Tibial nerve (tissue), 4 donors: Measurements from ENCODE around the gene EEIG2. TPM values are rescaled to one million over a fixed set of nuclear protein-coding genes. Genes with fewer than 3 reads are reported as not detected.

Experiments used
- DNase-seq, 2 donors: peaks; one replicate each; pipeline ENCODE4 v3.0.0-alpha.2; 2019; ENCODE audit warnings: low spot score in 2 of 2
- H3K27ac ChIP-seq, 4 donors: fragments of 200-600 bp; sonication (generic) in 3 of 4; one replicate each; pipeline ENCODE4 v1.5.1; 2017 to 2019; ENCODE audit warnings: mild to moderate bottlenecking in 1 of 4
- H3K27me3 ChIP-seq, 2 donors: fragments of 200-600 bp; sonication (generic) in 1 of 2; one replicate each; pipeline versions ENCODE4 v1.5.1 to v1.6.0; 2017 to 2019
- H3K36me3 ChIP-seq, 3 donors: fragments of 200-600 bp; sonication (generic); one replicate each; pipeline ENCODE4 v1.5.1; 2018 to 2019
- H3K4me1 ChIP-seq, 4 donors: fragments of 200-600 bp; sonication (generic) in 3 of 4; one replicate each; pipeline ENCODE4 v1.5.1; 2017 to 2019
- H3K4me3 ChIP-seq, 4 donors: fragments of 200-600 bp; sonication (generic) in 3 of 4; one replicate each; pipeline ENCODE4 v1.5.1; 2017 to 2019; ENCODE audit warnings: mild to moderate bottlenecking in 1 of 4, moderate library complexity in 1 of 4
- H3K9me3 ChIP-seq, 4 donors: fragments of 200-600 bp; sonication (generic) in 3 of 4; one replicate each; pipeline ENCODE4 v1.5.1; 2017 to 2019
- EP300 ChIP-seq, 2 donors: sonication (generic); formaldehyde crosslinking; IDR thresholded peaks; one replicate each; pipeline ENCODE4 v1.6.1; 2017; ENCODE audit warnings: antibody characterized with exemption in 2 of 2, mild to moderate bottlenecking in 1 of 2
- POLR2A ChIP-seq, 2 donors: fragments of 450-650 bp; IDR thresholded peaks; one replicate each; pipeline ENCODE4 v1.6.1; 2017; ENCODE audit warnings: antibody characterized with exemption in 2 of 2, mild to moderate bottlenecking in 2 of 2, moderate library complexity in 2 of 2
- WGBS, 2 donors: methylation state at CpG; one replicate each; pipeline ENCODE4 v1.1.5; 2018; 5-methylcytosine and 5-hydroxymethylcytosine counted together
- total RNA-seq, 4 donors: library from RNA; depleted of rRNA; stranded (reverse); fragments of >200 nt; gene quantifications; one replicate each; pipeline ENCODE4 v1.1.0, GENCODE V29; 2016
- TF ChIP-seq, protein P1 (sequence below), 5 experiments: fragments of 200-600 bp in 3 of 5; fragments of 450-650 bp in 2 of 5; sonication (generic) in 3 of 5; IDR thresholded peaks; one replicate each; pipeline ENCODE4 v1.5.1; 2016 to 2019; ENCODE audit warnings: antibody characterized with exemption in 5 of 5, mild to moderate bottlenecking in 3 of 5, moderate library complexity in 2 of 5

The EEIG2 gene
- total RNA-seq, 4 donors from 2014 or later = 14.1 to 20.5 (median 18.1) TPM

DNA sequence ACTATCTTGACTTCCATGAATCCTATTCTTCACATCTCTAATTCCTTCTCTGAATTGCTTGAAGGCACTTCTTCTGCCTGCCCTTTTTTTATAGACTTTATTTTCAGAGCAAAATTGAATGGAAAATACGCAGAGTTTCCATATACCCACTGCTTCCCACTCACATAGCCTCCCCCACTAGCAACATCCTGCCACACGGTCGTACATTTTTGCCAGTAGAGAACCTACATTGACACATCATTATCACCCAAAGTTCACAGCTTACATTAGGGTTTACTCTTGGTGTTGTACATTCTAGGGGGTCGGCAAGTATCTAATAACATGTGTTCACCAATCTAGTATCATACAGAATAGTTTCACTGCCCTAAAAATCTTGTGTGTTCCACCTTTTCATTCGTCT is 12.3 kb downstream of the EEIG2 start:
- no peaks in the 10 kb centered on the region for H3K36me3 ChIP-seq
- TF ChIP-seq, protein P1, sequence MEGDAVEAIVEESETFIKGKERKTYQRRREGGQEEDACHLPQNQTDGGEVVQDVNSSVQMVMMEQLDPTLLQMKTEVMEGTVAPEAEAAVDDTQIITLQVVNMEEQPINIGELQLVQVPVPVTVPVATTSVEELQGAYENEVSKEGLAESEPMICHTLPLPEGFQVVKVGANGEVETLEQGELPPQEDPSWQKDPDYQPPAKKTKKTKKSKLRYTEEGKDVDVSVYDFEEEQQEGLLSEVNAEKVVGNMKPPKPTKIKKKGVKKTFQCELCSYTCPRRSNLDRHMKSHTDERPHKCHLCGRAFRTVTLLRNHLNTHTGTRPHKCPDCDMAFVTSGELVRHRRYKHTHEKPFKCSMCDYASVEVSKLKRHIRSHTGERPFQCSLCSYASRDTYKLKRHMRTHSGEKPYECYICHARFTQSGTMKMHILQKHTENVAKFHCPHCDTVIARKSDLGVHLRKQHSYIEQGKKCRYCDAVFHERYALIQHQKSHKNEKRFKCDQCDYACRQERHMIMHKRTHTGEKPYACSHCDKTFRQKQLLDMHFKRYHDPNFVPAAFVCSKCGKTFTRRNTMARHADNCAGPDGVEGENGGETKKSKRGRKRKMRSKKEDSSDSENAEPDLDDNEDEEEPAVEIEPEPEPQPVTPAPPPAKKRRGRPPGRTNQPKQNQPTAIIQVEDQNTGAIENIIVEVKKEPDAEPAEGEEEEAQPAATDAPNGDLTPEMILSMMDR (IDR thresholded peaks at IDR 0.05) = no peak
- no peak for TF ChIP-seq EP300 (IDR thresholded peaks at IDR 0.05)
- no peak for TF ChIP-seq POLR2A (IDR thresholded peaks at IDR 0.05)
- H3K27ac ChIP-seq = no peak overlapping the region
- no peaks in the 10 kb centered on the region for H3K9me3 ChIP-seq
- H3K4me3 ChIP-seq = no peak overlapping the region
- H3K27me3 ChIP-seq = no peaks in the 10 kb centered on the region
- WGBS, 2 donors = 88 to 90% methylated on average over 5 of the region's 5 CpGs
- no peak for DNase-seq
- H3K4me1 ChIP-seq = no peaks in the 10 kb centered on the region

DNA sequence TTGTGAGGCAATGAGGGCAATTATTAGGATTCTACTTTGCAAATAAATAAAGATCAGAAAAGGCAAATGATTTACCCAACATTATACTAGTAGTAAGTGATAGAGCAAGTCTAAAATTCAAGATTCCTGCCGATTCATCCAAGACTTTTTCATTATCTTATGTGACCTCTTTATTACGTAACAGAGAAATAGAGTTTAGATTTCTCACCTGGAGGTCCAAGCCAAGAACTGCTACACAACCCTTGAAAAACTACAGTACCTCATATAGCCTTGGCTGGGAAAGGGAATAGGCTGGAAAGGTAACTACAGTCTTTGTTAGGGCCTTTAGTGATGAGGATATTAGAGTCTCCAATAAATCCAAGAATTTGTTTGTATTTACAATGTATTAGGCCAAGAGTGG is 13.3 kb downstream of the EEIG2 start:
- H3K4me3 ChIP-seq = no peak overlapping the region
- no peak overlapping the region for H3K27ac ChIP-seq
- no peaks in the 10 kb centered on the region for H3K27me3 ChIP-seq
- no peak for DNase-seq
- H3K4me1 ChIP-seq = no peaks in the 10 kb centered on the region
- no peaks in the 10 kb centered on the region for H3K9me3 ChIP-seq
- 98 to 99% methylated on average over 2 of the region's 2 CpGs for WGBS, 2 donors
- TF ChIP-seq, protein P1 (IDR thresholded peaks at IDR 0.05) = no peak
- TF ChIP-seq EP300 (IDR thresholded peaks at IDR 0.05) = no peak
- no peak for TF ChIP-seq POLR2A (IDR thresholded peaks at IDR 0.05)
- no peaks in the 10 kb centered on the region for H3K36me3 ChIP-seq

DNA sequence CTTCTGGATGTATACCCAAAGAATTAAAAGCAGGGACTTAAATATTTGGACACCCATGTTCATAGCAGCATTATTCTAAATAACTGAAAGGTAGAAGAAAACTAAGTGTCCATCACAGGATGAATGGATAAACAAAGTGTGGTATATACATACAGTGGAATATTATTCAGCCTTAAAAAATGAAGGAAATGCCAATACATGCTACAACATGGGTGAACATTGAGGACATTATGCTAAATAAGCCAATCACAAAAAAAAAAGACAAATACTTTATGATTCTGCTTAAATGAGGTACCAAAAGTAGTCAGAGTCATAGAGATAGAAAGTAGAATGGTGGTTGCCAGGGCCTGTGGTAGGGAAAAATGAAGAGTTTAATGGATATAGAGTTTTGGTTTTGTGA is 14.1 kb downstream of the EEIG2 start:
- Histone ChIP-seq H3K9me3 (no peaks in the 10 kb centered on the region), H3K4me1 (no peaks in the 10 kb centered on the region), H3K27ac (no peak overlapping the region), H3K4me3 (no peak overlapping the region), H3K36me3 (no peaks in the 10 kb centered on the region), H3K27me3 (no peaks in the 10 kb centered on the region)
- DNase-seq = no peak
- TF ChIP-seq POLR2A (IDR thresholded peaks at IDR 0.05) (no peak), EP300 (IDR thresholded peaks at IDR 0.05) (no peak)
- TF ChIP-seq, protein P1 (IDR thresholded peaks at IDR 0.05) = no peak

DNA sequence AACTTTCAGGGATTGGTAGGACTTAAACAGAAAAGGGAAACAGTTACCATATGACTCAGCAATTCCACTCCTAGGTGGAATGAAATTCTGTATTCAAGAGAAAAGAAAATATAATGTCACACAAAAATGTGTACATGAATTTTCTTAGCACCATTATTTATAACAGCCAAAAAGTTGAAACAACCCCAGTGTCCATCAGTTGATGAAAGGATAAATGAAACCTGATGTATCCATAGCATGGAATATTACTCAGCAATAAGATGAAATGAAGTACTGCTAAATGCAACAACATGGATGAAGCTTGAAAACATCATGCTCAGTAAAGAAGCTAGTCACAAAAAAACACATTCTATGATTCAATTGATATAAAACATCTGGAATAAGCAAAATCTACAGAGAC is 15.5 kb downstream of the EEIG2 start:
- DNase-seq = no peak
- Histone ChIP-seq H3K9me3 (peaks cover 0 to 4% (median 0%) of the 10 kb centered on the region in 4 donors), H3K36me3 (no peaks in the 10 kb centered on the region), H3K4me3 (no peak overlapping the region), H3K27ac (no peak overlapping the region), H3K27me3 (no peaks in the 10 kb centered on the region), H3K4me1 (no peaks in the 10 kb centered on the region)
- TF ChIP-seq, protein P1 (IDR thresholded peaks at IDR 0.05) = no peak
- TF ChIP-seq POLR2A (IDR thresholded peaks at IDR 0.05) (no peak), EP300 (IDR thresholded peaks at IDR 0.05) (no peak)

DNA sequence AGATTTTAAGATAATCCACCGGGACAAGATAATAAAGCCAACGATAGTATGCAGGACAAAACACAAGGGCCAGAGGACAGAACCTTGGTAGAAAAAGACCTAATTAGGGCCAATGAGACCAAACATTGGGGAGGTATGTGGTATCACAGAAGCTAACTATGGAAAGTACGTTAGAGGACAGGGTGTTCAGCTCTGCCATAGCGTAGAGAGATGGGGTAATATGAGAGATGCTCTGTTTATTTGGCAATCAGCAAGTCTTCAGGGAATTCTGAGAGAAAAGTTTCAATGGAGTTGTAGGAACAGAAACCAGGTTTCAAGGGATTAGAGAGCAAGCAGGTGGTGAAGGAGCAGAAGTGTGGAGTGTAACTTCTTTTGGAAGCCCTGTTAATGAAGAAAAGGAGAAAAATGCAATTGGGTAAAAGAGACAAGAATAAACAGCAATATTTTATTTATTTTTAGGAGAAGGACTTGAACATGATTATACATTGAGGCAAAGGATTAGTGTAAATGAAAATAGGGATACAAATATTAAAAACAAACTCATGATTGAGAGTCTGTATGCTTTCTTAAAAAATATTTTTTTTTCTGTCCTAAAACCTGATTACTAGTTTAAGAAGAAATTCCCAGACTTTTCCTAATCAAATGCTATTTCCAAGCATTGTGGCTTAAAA is 24.0 kb downstream of the EEIG2 start:
- H3K9me3 ChIP-seq = peaks cover 0 to 14% (median 0%) of the 10 kb centered on the region in 4 donors
- TF ChIP-seq, protein P1 (IDR thresholded peaks at IDR 0.05) = no peak
- TF ChIP-seq POLR2A (IDR thresholded peaks at IDR 0.05) = no peak
- TF ChIP-seq EP300 (IDR thresholded peaks at IDR 0.05) = peak in 1 of 2 donors; percentile 83
- H3K4me1 ChIP-seq = peaks cover 3 to 36% (median 13%) of the 10 kb centered on the region in 4 donors
- DNase-seq = peak in 1 of 2 donors; percentile 36
- H3K4me3 ChIP-seq = no peak overlapping the region
- 58 to 62% methylated on average over 4 of the region's 4 CpGs for WGBS, 2 donors
- H3K27ac ChIP-seq = peak overlapping the region in 3 of 4 donors; percentile 18 to 35 (median 20)
- no peaks in the 10 kb centered on the region for H3K36me3 ChIP-seq
- no peaks in the 10 kb centered on the region for H3K27me3 ChIP-seq
